Measurements from ENCODE around the gene FGD2.

GRCh38 chr6:37007340-37008043 lies 2.0 kb downstream of the FGD2 start:
- TF ChIP-seq CTCF (conservative IDR thresholded peaks at IDR 0.05; ENCODE audit: low read depth, low read length) (no peak), EZH2phosphoT487 (IDR thresholded peaks at IDR 0.05; ENCODE audit: borderline replicate concordance, low read length) (no peak)
